Heart left ventricle (tissue), 13 donors: ENCODE data around the gene EIF1.

Source experiments
- POLR2A ChIP-seq, 2 donors: fragments of 450-650 bp; IDR thresholded peaks; one replicate each; pipeline ENCODE4 v1.6.1; 2017; ENCODE audit warnings: antibody characterized with exemption in 2 of 2, mild to moderate bottlenecking in 2 of 2, moderate library complexity in 2 of 2
- TF ChIP-seq, protein P1 (sequence below), 12 donors: fragments of 200-600 bp; sonication (generic) in 4 of 12; IDR thresholded peaks; one replicate each; pipeline versions ENCODE4 v1.5.0 to v1.8.0; 2018 to 2022; ENCODE audit warnings: antibody characterized with exemption in 12 of 12, mild to moderate bottlenecking in 5 of 12
- donor health status: ischemic (EF 13 %, LVEDD 7.1; RV severe dilation, severe dysfunction).
- donor health status: DM: no; HTN: yes; CAD: no.
- donor health status: DM: no; HTN: no; CAD: no.
- donor health status: ischemic (EF 25% LVEDD 6.9; RV normal size, moderate dysfunction).
- donor health status: ischemic (EF 25% LVEDD 5.7; RV mildly dilated, moderate dysfunction).
- donor health status: ischemic (EF 35%, LVEDD 5.7; RV mildly dilated, moderate dysfunction).
- donor health status: nonischemic (EF 11% LVEDD 7.7; RV severe dilation, severe dysfunction).
- donor health status: DM: yes; HTN: yes; CAD: no.
- donor health status: PGD.
- donor health status: ischemic (EF 29% LVEDD 5.4; RV normal size, mild dysfunction).
- donor health status: nonischemic (EF 23%, LVEDD 6.1; RV moderate dilation, normal function).

DNA sequence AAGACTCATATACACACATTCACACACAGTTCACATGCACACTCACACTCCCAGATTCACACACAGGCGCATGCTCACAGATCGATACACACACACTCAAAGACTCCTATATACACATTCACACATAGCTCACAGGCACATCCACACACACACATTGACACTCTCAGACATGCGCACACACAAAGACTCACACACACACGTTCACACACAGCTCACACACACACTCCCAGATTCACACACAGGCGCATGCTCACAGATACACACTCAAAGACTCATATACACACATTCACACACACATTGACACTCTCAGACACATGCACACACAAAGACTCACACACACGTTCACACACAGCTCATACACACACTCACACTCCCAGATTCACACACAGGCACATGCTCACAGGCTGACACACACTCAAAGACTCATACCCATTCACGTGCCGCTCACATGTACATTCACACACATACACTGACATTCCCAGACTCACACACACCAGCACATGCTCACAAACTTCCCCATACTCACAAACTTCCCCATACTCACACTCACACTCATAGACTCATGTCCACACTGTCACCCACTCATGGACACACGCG, 38.7 kb upstream of the EIF1 start:
- TF ChIP-seq, protein P1, sequence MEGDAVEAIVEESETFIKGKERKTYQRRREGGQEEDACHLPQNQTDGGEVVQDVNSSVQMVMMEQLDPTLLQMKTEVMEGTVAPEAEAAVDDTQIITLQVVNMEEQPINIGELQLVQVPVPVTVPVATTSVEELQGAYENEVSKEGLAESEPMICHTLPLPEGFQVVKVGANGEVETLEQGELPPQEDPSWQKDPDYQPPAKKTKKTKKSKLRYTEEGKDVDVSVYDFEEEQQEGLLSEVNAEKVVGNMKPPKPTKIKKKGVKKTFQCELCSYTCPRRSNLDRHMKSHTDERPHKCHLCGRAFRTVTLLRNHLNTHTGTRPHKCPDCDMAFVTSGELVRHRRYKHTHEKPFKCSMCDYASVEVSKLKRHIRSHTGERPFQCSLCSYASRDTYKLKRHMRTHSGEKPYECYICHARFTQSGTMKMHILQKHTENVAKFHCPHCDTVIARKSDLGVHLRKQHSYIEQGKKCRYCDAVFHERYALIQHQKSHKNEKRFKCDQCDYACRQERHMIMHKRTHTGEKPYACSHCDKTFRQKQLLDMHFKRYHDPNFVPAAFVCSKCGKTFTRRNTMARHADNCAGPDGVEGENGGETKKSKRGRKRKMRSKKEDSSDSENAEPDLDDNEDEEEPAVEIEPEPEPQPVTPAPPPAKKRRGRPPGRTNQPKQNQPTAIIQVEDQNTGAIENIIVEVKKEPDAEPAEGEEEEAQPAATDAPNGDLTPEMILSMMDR (IDR thresholded peaks at IDR 0.05): no peak
- no peak for TF ChIP-seq POLR2A (IDR thresholded peaks at IDR 0.05)
